Measurements from ENCODE around the gene PRSS27. TPM values are rescaled to one million over a fixed set of nuclear protein-coding genes. Genes with fewer than 3 reads are reported as not detected.

PRSS27 gene
- total RNA-seq, 1 donor from 2014 or later = 2.3 TPM

DNA sequence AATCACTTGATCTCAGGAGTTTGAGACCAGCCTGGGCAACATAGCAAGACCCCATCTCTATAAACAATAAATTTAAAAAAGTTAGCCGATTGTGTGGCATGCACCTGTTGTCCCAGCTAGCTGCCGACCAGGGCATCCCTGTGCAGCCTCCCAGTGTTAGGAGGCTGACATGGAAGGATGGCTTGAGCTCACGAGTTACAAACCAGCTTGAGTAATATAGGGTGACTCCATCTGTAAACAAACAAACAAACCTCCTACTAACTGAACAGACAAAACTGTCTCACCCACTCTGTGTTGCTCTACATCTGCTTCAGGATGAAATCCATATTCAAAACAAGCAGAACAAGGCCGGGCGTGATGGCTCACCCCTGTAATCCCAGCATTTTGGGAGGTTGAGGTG lies 6.9 kb upstream of the PRSS27 start:
- FAIRE-seq = no peak

DNA sequence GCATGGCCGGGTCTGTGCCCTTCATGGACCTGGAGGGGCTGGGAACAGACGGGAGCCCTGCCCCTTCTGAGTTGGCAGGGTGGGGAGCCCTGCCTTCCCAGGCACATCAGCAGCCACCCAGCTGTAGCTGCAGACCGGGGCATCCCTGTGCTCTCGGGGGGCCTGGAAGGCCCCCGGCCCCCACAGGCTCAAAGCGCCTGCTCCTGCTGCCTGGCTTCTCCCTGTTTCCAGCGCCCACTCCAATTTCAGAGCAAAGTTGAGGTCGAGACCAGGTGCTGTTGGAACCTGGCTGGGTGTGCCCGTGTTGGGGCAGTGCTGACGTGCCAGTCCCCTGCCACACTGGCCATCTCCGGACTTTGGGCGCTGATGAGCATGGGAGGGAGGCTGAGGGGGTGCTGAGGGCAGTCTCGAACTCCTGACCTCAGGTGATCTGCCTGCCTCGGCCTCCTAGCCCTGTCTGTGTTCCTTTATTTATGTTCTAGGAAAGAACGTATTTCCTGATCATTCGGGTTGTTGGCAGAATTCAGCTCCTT lies 4.9 kb upstream of the PRSS27 start:
- FAIRE-seq = no peak

More for the DNA sequence above, 6.9 kb upstream of the PRSS27 start:
- Mint-ChIP-seq H3K4me3 (ENCODE audit: unreplicated experiment) (no peak overlapping the region), H3K27ac (ENCODE audit: unreplicated experiment) (peak overlapping the region; percentile 34), H3K27me3 (ENCODE audit: low read depth, unreplicated experiment) (peaks cover 10% of the 10 kb centered on the region), H3K4me1 (ENCODE audit: low read depth, unreplicated experiment) (no peaks in the 10 kb centered on the region), H3K36me3 (ENCODE audit: low read depth, unreplicated experiment) (no peaks in the 10 kb centered on the region), H3K9me3 (ENCODE audit: unreplicated experiment) (no peaks in the 10 kb centered on the region)
- Histone ChIP-seq H2AFZ (ENCODE audit: low read depth, low read length) (no peak overlapping the region), H3K36me3 (ENCODE audit: insufficient read depth, low read length) (no peaks in the 10 kb centered on the region), H3K9me3 (ENCODE audit: insufficient read depth, low read depth, low read length) (no peaks in the 10 kb centered on the region), H3K4me2 (ENCODE audit: low read length) (no peak overlapping the region), H3K79me2 (ENCODE audit: insufficient read depth, low read length) (no peaks in the 10 kb centered on the region), H3K27ac (ENCODE audit: low read depth, low read length) (no peak overlapping the region), H3K9ac (ENCODE audit: low read length) (no peak overlapping the region), H4K20me1 (ENCODE audit: insufficient read depth, low read length) (no peaks in the 10 kb centered on the region), H3K4me1 (ENCODE audit: insufficient read depth, low read length) (no peaks in the 10 kb centered on the region), H3K27me3 (ENCODE audit: insufficient read depth, low read length) (no peaks in the 10 kb centered on the region), H3K4me3 (ENCODE audit: insufficient read depth, low read depth, low read length) (no peak overlapping the region)
- no peak for TF ChIP-seq EZH2 (IDR thresholded peaks at IDR 0.05; ENCODE audit: insufficient read depth, low read length)
- TF ChIP-seq, protein P1, sequence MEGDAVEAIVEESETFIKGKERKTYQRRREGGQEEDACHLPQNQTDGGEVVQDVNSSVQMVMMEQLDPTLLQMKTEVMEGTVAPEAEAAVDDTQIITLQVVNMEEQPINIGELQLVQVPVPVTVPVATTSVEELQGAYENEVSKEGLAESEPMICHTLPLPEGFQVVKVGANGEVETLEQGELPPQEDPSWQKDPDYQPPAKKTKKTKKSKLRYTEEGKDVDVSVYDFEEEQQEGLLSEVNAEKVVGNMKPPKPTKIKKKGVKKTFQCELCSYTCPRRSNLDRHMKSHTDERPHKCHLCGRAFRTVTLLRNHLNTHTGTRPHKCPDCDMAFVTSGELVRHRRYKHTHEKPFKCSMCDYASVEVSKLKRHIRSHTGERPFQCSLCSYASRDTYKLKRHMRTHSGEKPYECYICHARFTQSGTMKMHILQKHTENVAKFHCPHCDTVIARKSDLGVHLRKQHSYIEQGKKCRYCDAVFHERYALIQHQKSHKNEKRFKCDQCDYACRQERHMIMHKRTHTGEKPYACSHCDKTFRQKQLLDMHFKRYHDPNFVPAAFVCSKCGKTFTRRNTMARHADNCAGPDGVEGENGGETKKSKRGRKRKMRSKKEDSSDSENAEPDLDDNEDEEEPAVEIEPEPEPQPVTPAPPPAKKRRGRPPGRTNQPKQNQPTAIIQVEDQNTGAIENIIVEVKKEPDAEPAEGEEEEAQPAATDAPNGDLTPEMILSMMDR (IDR thresholded peaks at IDR 0.05; ENCODE audit: insufficient read depth, low read depth, low read length) = no peak
- no peak for DNase-seq (ENCODE audit: low read depth)

More for the DNA sequence above, 4.9 kb upstream of the PRSS27 start:
- Mint-ChIP-seq H3K36me3 (ENCODE audit: low read depth, unreplicated experiment) (no peaks in the 10 kb centered on the region), H3K27me3 (ENCODE audit: low read depth, unreplicated experiment) (peaks cover 10% of the 10 kb centered on the region), H3K27ac (ENCODE audit: unreplicated experiment) (no peak overlapping the region), H3K4me3 (ENCODE audit: unreplicated experiment) (no peak overlapping the region), H3K9me3 (ENCODE audit: unreplicated experiment) (no peaks in the 10 kb centered on the region), H3K4me1 (ENCODE audit: low read depth, unreplicated experiment) (no peaks in the 10 kb centered on the region)
- no peak overlapping the region for H3K4me2 ChIP-seq (ENCODE audit: low read length)
- H4K20me1 ChIP-seq (ENCODE audit: insufficient read depth, low read length) = no peaks in the 10 kb centered on the region
- no peaks in the 10 kb centered on the region for H3K36me3 ChIP-seq (ENCODE audit: insufficient read depth, low read length)
- H3K27ac ChIP-seq (ENCODE audit: low read depth, low read length) = no peak overlapping the region
- no peak overlapping the region for H3K9ac ChIP-seq (ENCODE audit: low read length)
- H3K4me1 ChIP-seq (ENCODE audit: insufficient read depth, low read length) = peaks cover 3% of the 10 kb centered on the region
- no peak overlapping the region for H2AFZ ChIP-seq (ENCODE audit: low read depth, low read length)
- TF ChIP-seq EZH2 (IDR thresholded peaks at IDR 0.05; ENCODE audit: insufficient read depth, low read length) = no peak
- TF ChIP-seq, protein P1 (IDR thresholded peaks at IDR 0.05; ENCODE audit: insufficient read depth, low read depth, low read length) = no peak
- H3K27me3 ChIP-seq (ENCODE audit: insufficient read depth, low read length) = no peaks in the 10 kb centered on the region
- no peaks in the 10 kb centered on the region for H3K79me2 ChIP-seq (ENCODE audit: insufficient read depth, low read length)
- no peak overlapping the region for H3K4me3 ChIP-seq (ENCODE audit: insufficient read depth, low read depth, low read length)
- DNase-seq (ENCODE audit: low read depth) = no peak
- no peaks in the 10 kb centered on the region for H3K9me3 ChIP-seq (ENCODE audit: insufficient read depth, low read depth, low read length)

All from astrocyte (in vitro differentiated cells and primary cell).